HepG2 (cell line): ENCODE data around the gene TEKT5. TPM values are rescaled to one million over a fixed set of nuclear protein-coding genes. Genes with fewer than 3 reads are reported as not detected.

Experiments used
- ARID5B ChIP-seq: IDR thresholded peaks from 2 replicates; pipeline ENCODE4 v1.4.0; 2020; ENCODE audit warnings: mild to moderate bottlenecking, missing genetic modification reagents
- DNMT1 ChIP-seq: sonication (generic); formaldehyde crosslinking; IDR thresholded peaks from 2 replicates; pipeline ENCODE4 v1.5.1; 2020; ENCODE audit warnings: mild to moderate bottlenecking, missing genetic modification reagents
- ETV5 ChIP-seq: IDR thresholded peaks from 2 replicates; pipeline ENCODE4 v1.6.1; 2018; ENCODE audit warnings: missing biosample characterization, missing genetic modification reagents, inconsistent platforms, borderline replicate concordance
- GPBP1L1 ChIP-seq: sonication (generic); formaldehyde crosslinking; IDR thresholded peaks from 2 replicates; pipeline ENCODE4 v1.5.0; 2020; ENCODE audit warnings: mild to moderate bottlenecking, missing genetic modification reagents
- HBP1 ChIP-seq: IDR thresholded peaks from 2 replicates; pipeline ENCODE4 v1.6.1; 2016; ENCODE audit warnings: low read depth, control low read depth
- HIC2 ChIP-seq: sonication (generic); formaldehyde crosslinking; IDR thresholded peaks from 2 replicates; pipeline ENCODE4 v1.9.0; 2022; ENCODE audit warnings: low read depth, missing genetic modification reagents
- HNRNPL ChIP-seq: fragments of 200-400 bp; formaldehyde crosslinking; IDR thresholded peaks from 2 replicates; pipeline ENCODE4 v1.6.1; 2017; ENCODE audit warnings: mild to moderate bottlenecking, low read depth, low read length
- HNRNPLL ChIP-seq: fragments of 200-400 bp; formaldehyde crosslinking; IDR thresholded peaks from 2 replicates; pipeline ENCODE4 v1.6.1; 2017; ENCODE audit warnings: mild to moderate bottlenecking, low read depth, low read length; ENCODE audit not compliant: poor library complexity, severe bottlenecking
- JUNB ChIP-seq: sonication (generic); formaldehyde crosslinking; IDR thresholded peaks from 2 replicates; pipeline ENCODE4 v1.8.0; 2022; ENCODE audit warnings: missing genetic modification reagents, mild to moderate bottlenecking, borderline replicate concordance
- MBNL3 ChIP-seq: fragments of 250-450 bp; sonication (Bioruptor Pico); conservative IDR thresholded peaks from 2 replicates; pipeline ENCODE4 v1.8.0; 2022; ENCODE audit warnings: mild to moderate bottlenecking, inconsistent platforms
- TFDP1 ChIP-seq: IDR thresholded peaks from 2 replicates; pipeline ENCODE4 v1.6.1; 2016; ENCODE audit warnings: missing compliant biosample characterization, missing genetic modification reagents, borderline replicate concordance
- ZNF326 ChIP-seq: sonication (generic); formaldehyde crosslinking; IDR thresholded peaks from 2 replicates; pipeline ENCODE4 v1.4.0; 2020; ENCODE audit warnings: missing genetic modification reagents, borderline replicate concordance
- ZNF33A ChIP-seq: sonication (generic); formaldehyde crosslinking; IDR thresholded peaks from 2 replicates; pipeline ENCODE4 v1.5.1; 2020; ENCODE audit warnings: missing genetic modification reagents, mild to moderate bottlenecking, moderate library complexity, borderline replicate concordance
- ZNF549 ChIP-seq: sonication (generic); formaldehyde crosslinking; IDR thresholded peaks from 2 replicates; pipeline ENCODE4 v1.5.0; 2020; ENCODE audit warnings: missing genetic modification reagents
- ZNF557 ChIP-seq: sonication (generic); formaldehyde crosslinking; IDR thresholded peaks from 2 replicates; pipeline ENCODE4 v1.4.0; 2020; ENCODE audit warnings: missing genetic modification reagents
- ZNF615 ChIP-seq: sonication (generic); formaldehyde crosslinking; IDR thresholded peaks from 2 replicates; pipeline ENCODE4 v1.5.0; 2020; ENCODE audit warnings: mild to moderate bottlenecking, missing genetic modification reagents, borderline replicate concordance
- ZNF652 ChIP-seq: IDR thresholded peaks from 2 replicates; pipeline ENCODE4 v1.6.1; 2016; ENCODE audit warnings: low read depth, borderline replicate concordance
- ZNF816 ChIP-seq: sonication (generic); formaldehyde crosslinking; IDR thresholded peaks from 2 replicates; pipeline ENCODE4 v1.8.0; 2022; ENCODE audit warnings: missing genetic modification reagents, mild to moderate bottlenecking, borderline replicate concordance
- ZSCAN31 ChIP-seq: sonication (generic); formaldehyde crosslinking; IDR thresholded peaks from 2 replicates; pipeline ENCODE4 v1.5.0; 2020; ENCODE audit warnings: low read depth, mild to moderate bottlenecking, missing genetic modification reagents
- polyA plus RNA-seq, 8 experiments: library from polyadenylated mRNA; depleted of rRNA in 3 of 8; stranded (reverse) in 7 of 8; unstranded in 1 of 8; fragments of >200 nt; fragmentation: Illumina TruSeq in 4 of 8; extraction: Trizol in 4 of 8; gene quantifications; 2 replicates each; pipeline versions ENCODE4 v1.2.1 to v1.2.3, GENCODE V29; 2011 to 2016; ENCODE audit warnings: low read depth in 4 of 8, missing spikeins in 1 of 8, mixed read lengths in 1 of 8; ENCODE audit not compliant: insufficient read depth in 1 of 8
- total RNA-seq, 5 experiments: library from RNA; depleted of rRNA; stranded (reverse); fragments of >200 nt; fragmentation: Illumina TruSeq; extraction: Trizol; gene quantifications; 2 replicates each; pipeline ENCODE4 v1.2.3, GENCODE V29; 2016; ENCODE audit warnings: low read depth in 1 of 5

Gene TEKT5
- total and polyA plus RNA-seq, 2 of the 13 experiments (the other 11 are each of a cell fraction or from before 2014, with no cell fraction given): 0.16 TPM; not detected in 1

GRCh38 chr16:10578474-10579316 lies 116.0 kb downstream of the TEKT5 start (continued):
- TF ChIP-seq GPBP1L1 (CRISPR knock-in tag): no peak
- TF ChIP-seq HIC2: no peak
- no peak for TF ChIP-seq ZNF615 (CRISPR knock-in tag)
- no peak for TF ChIP-seq HNRNPLL
- TF ChIP-seq ZNF557: no peak
- no peak; the same call in 1 of the 2 replicates for TF ChIP-seq ETV5 (CRISPR knock-in tag)
- TF ChIP-seq ZNF33A: no peak
- no peak for TF ChIP-seq ZNF326
- no peak for TF ChIP-seq TFDP1 (CRISPR knock-in tag)
- TF ChIP-seq HBP1 (CRISPR knock-in tag): no peak; the same call in 1 of the 2 replicates
- no peak for TF ChIP-seq ZNF549
- TF ChIP-seq MBNL3 (CRISPR knock-in tag): no peak
- TF ChIP-seq DNMT1 (CRISPR knock-in tag): no peak
- TF ChIP-seq ZSCAN31: no peak
- TF ChIP-seq ZNF816 (CRISPR knock-in tag): no peak
- TF ChIP-seq HNRNPL: 0 out of 2 replicates have a peak, but pooled peaks have one; percentile 74
- TF ChIP-seq ZNF652 (CRISPR knock-in tag): no peak
- TF ChIP-seq ARID5B (CRISPR knock-in tag): peak; percentile 86
- no peak for TF ChIP-seq JUNB
